ENCODE results near the gene CIAO1.

DNA sequence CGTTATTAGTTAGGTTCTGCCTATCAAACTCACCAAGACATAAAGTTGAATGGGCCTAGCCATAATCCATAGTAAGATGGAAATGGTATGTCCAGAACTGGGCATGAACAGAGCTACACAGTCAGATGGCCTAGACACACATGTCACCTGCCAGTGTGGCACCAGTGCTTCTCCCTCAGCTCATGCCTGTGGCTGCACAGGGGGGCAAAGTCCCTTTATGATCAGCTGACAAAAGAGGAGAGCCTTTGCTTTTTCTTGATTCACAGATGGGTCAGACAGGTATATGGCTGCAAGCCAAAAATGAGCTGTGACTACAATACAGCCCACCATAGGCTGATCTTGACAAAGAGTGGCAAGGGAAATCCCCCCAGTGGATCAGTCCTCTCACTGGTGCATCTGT, 29.1 kb upstream of the CIAO1 start:
- TF ChIP-seq, protein P1, sequence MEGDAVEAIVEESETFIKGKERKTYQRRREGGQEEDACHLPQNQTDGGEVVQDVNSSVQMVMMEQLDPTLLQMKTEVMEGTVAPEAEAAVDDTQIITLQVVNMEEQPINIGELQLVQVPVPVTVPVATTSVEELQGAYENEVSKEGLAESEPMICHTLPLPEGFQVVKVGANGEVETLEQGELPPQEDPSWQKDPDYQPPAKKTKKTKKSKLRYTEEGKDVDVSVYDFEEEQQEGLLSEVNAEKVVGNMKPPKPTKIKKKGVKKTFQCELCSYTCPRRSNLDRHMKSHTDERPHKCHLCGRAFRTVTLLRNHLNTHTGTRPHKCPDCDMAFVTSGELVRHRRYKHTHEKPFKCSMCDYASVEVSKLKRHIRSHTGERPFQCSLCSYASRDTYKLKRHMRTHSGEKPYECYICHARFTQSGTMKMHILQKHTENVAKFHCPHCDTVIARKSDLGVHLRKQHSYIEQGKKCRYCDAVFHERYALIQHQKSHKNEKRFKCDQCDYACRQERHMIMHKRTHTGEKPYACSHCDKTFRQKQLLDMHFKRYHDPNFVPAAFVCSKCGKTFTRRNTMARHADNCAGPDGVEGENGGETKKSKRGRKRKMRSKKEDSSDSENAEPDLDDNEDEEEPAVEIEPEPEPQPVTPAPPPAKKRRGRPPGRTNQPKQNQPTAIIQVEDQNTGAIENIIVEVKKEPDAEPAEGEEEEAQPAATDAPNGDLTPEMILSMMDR (IDR thresholded peaks at IDR 0.05) = no peak
- no peak for TF ChIP-seq POLR2A (IDR thresholded peaks at IDR 0.05)

Measured in esophagus squamous epithelium (tissue), 4 donors.